Tibial artery (tissue), 4 donors: ENCODE data around the gene SLCO1B3.

Source experiments
- DNase-seq, 2 donors: peaks; one replicate each; pipeline ENCODE4 v3.0.0-alpha.2; 2019
- H3K27ac ChIP-seq, 2 donors: fragments of 200-600 bp; sonication (generic) in 1 of 2; 1 replicate in 1 of 2; 2 replicates in 1 of 2; pipeline ENCODE4 v1.5.1; 2018 to 2019; ENCODE audit warnings: mild to moderate bottlenecking in 1 of 2
- H3K27me3 ChIP-seq, 2 donors: fragments of 200-600 bp; sonication (generic) in 1 of 2; one replicate each; pipeline versions ENCODE4 v1.5.1 to v1.6.0; 2016 to 2019
- H3K36me3 ChIP-seq, 3 donors: fragments of 200-600 bp; sonication (generic) in 2 of 3; one replicate each; pipeline ENCODE4 v1.5.1; 2016 to 2019; ENCODE audit warnings: mild to moderate bottlenecking in 2 of 3
- H3K4me1 ChIP-seq, 4 donors: fragments of 200-600 bp; sonication (generic) in 2 of 4; 1 replicate in 3 of 4; 2 replicates in 1 of 4; pipeline ENCODE4 v1.5.1; 2016 to 2019
- H3K4me3 ChIP-seq, 2 donors: fragments of 200-600 bp; sonication (generic) in 1 of 2; 1 replicate in 1 of 2; 2 replicates in 1 of 2; pipeline ENCODE4 v1.5.1; 2018 to 2019; ENCODE audit warnings: mild to moderate bottlenecking in 2 of 2
- H3K9me3 ChIP-seq, 3 donors: fragments of 200-600 bp; sonication (generic) in 1 of 3; one replicate each; pipeline ENCODE4 v1.5.1; 2016 to 2019
- CTCF ChIP-seq, 2 experiments: fragments of 200-600 bp in 1 of 2; fragments of 450-650 bp in 1 of 2; IDR thresholded peaks; one replicate each; pipeline ENCODE4 v1.5.1; 2017 to 2019; ENCODE audit warnings: antibody characterized with exemption in 2 of 2, mild to moderate bottlenecking in 1 of 2, moderate library complexity in 1 of 2
- intact Hi-C: fragments of 100-400 bp; cut with DNase I; formaldehyde crosslinking; loops from one replicate; pipeline ENCODE4 v1.15.0; 2023; ENCODE audit warnings: low total_unique reads

The SLCO1B3 gene

DNA sequence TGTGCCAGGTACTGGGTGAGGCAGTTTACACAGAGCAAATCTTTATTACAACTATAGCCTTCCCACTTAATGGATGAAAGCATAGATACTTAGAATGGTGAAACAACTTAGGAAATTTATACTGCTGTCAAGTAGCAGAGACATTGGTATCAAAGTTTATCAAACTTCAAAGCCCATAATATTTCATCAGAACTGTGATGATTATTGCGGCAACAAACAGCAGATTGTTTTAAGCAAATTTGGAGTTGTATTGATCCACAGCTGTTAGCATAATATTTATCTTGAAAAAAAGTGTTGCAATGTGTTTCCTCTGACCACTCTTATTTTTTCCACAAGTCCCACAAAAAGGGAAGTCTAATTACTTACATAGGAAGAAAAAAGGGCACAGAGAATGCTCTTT lies 2.0 kb upstream of the SLCO1B3 start:
- H3K27ac ChIP-seq = no peak overlapping the region
- no peaks in the 10 kb centered on the region for H3K9me3 ChIP-seq
- no peaks in the 10 kb centered on the region for H3K27me3 ChIP-seq

GRCh38 chr12:20815574-20815973 lies 5.1 kb downstream of the SLCO1B3 start:
- Histone ChIP-seq H3K9me3 (no peaks in the 10 kb centered on the region), H3K4me1 (no peaks in the 10 kb centered on the region), H3K27me3 (no peaks in the 10 kb centered on the region), H3K4me3 (no peak overlapping the region), H3K36me3 (no peaks in the 10 kb centered on the region), H3K27ac (no peak overlapping the region)
- TF ChIP-seq CTCF (IDR thresholded peaks at IDR 0.05) = no peak
- DNase-seq = no peak
- intact Hi-C loops = no loop called here

More for the DNA sequence above, 2.0 kb upstream of the SLCO1B3 start:
- intact Hi-C loops = no loop called here
- no peak for TF ChIP-seq CTCF (IDR thresholded peaks at IDR 0.05)
- Histone ChIP-seq H3K4me1 (no peaks in the 10 kb centered on the region), H3K36me3 (no peaks in the 10 kb centered on the region), H3K4me3 (no peak overlapping the region)
- DNase-seq = no peak

DNA sequence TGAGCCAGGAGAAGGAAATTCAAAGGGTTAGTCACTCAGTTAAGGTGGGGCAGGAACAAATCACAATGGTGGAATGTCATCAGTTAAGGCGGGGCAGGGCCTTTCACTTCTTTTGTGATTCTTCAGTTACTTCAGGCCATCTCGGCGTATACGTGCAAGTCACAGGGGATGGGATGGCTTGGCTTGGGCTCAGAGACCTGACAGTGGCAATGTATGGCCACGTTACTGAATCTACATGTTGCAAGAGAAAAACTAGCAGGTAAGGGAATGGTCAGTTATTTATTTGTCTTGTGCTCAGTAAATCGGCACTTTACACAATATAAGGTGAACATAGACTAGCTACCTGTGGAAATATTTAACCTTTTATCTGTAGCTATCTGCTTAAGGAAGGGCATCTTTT lies 11.9 kb downstream of the SLCO1B3 start:
- no peak overlapping the region for H3K4me3 ChIP-seq
- no peak for DNase-seq
- no peak for TF ChIP-seq CTCF (IDR thresholded peaks at IDR 0.05)
- H3K9me3 ChIP-seq = no peaks in the 10 kb centered on the region
- H3K4me1 ChIP-seq = no peaks in the 10 kb centered on the region
- no peaks in the 10 kb centered on the region for H3K27me3 ChIP-seq
- no peaks in the 10 kb centered on the region for H3K36me3 ChIP-seq
- no peak overlapping the region for H3K27ac ChIP-seq
- intact Hi-C loops = no loop called here

DNA sequence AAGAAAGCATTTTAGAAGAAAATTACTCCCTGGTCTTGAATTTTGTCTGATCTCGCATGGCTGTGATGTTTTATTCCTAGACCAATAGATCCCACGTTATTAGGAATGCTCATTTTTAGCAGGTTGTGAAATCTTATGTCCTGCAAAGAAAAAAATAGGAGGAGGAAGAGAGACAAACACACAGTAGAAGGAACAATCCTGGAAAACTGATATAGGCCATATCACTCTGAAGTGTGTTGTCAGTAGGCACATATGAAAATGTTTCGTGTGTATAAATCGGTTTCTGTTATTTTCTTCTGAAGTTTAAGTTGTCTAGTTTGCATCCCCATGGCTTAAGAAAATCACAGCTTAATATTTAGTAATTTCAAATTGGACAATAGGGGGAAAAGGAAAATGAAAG lies 12.4 kb downstream of the SLCO1B3 start:
- Histone ChIP-seq H3K36me3 (no peaks in the 10 kb centered on the region), H3K4me1 (no peaks in the 10 kb centered on the region), H3K27ac (no peak overlapping the region), H3K27me3 (no peaks in the 10 kb centered on the region), H3K9me3 (no peaks in the 10 kb centered on the region), H3K4me3 (no peak overlapping the region)
- TF ChIP-seq CTCF (IDR thresholded peaks at IDR 0.05) = no peak
- intact Hi-C loops = no loop called here
- no peak for DNase-seq

- H3K27ac ChIP-seq = no peak overlapping the region
- no peaks in the 10 kb centered on the region for H3K36me3 ChIP-seq
- intact Hi-C loops = no loop called here
- DNase-seq = no peak
- H3K27me3 ChIP-seq = no peaks in the 10 kb centered on the region
- no peaks in the 10 kb centered on the region for H3K9me3 ChIP-seq
- H3K4me3 ChIP-seq = no peak overlapping the region
- no peaks in the 10 kb centered on the region for H3K4me1 ChIP-seq
- TF ChIP-seq CTCF (IDR thresholded peaks at IDR 0.05) = no peak
Measured at GRCh38 chr12:20829919-20830318, 19.4 kb downstream of the SLCO1B3 start.

DNA sequence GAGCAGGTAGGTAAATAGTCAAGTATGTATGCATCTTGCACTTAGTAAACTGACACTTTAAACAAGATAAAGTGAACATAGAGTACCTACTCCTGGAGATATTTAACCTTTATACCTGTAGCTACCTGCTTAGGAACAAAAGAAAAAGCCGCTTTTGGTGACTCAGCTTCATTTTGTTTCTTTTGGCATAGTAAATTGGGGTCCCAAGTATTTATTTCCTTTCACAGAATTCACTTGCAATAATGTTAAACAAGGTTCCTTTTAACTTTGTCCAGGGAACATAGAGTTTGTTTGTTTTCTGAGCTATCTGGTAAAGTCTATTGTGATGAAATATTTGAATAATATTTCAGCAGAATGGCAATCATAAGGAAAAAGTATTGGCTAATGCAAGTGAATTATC lies 20.0 kb downstream of the SLCO1B3 start:
- Histone ChIP-seq H3K27me3 (no peaks in the 10 kb centered on the region), H3K4me1 (no peaks in the 10 kb centered on the region), H3K36me3 (no peaks in the 10 kb centered on the region), H3K27ac (no peak overlapping the region), H3K4me3 (no peak overlapping the region), H3K9me3 (no peaks in the 10 kb centered on the region)
- DNase-seq = no peak
- no peak for TF ChIP-seq CTCF (IDR thresholded peaks at IDR 0.05)
- intact Hi-C loops = no loop called here
